Upper lobe of left lung (tissue), 6 donors: ENCODE results near the gene FKTN. TPM values are rescaled to one million over a fixed set of nuclear protein-coding genes. Genes with fewer than 3 reads are reported as not detected.

Experiments used
- ATAC-seq, 2 donors: fragments of 200-7000 bp; cut with Tn5 transposase; one replicate each; pipeline ENCODE4 v1.9.1; 2022; ENCODE audit warnings: mild to moderate bottlenecking in 2 of 2, moderate library complexity in 2 of 2; ENCODE audit not compliant: low FRiP score in 2 of 2
- DNase-seq, 2 donors: peaks; one replicate each; pipeline ENCODE4 v3.0.0-alpha.2; 2019 to 2020
- H3K27ac ChIP-seq, 4 donors: fragments of 200-600 bp; sonication (generic); one replicate each; pipeline ENCODE4 v1.5.1; 2016 to 2019
- H3K27me3 ChIP-seq, 4 donors: fragments of 200-600 bp; sonication (generic); one replicate each; pipeline ENCODE4 v1.5.1; 2017 to 2019
- H3K36me3 ChIP-seq, 4 donors: fragments of 200-600 bp; sonication (generic); one replicate each; pipeline ENCODE4 v1.5.1; 2016 to 2019
- H3K4me1 ChIP-seq, 4 donors: fragments of 200-600 bp; sonication (generic); one replicate each; pipeline ENCODE4 v1.5.1; 2018 to 2019
- H3K4me3 ChIP-seq, 4 donors: fragments of 200-600 bp; sonication (generic); one replicate each; pipeline ENCODE4 v1.5.1; 2017 to 2019; ENCODE audit warnings: mild to moderate bottlenecking in 2 of 4, moderate library complexity in 1 of 4
- H3K9me3 ChIP-seq, 4 donors: fragments of 200-600 bp; sonication (generic); one replicate each; pipeline ENCODE4 v1.5.1; 2018 to 2019
- EP300 ChIP-seq, 4 donors: sonication (generic); formaldehyde crosslinking; IDR thresholded peaks; one replicate each; pipeline ENCODE4 v1.5.1; 2017; ENCODE audit warnings: antibody characterized with exemption in 4 of 4, control low read depth in 2 of 4
- POLR2A ChIP-seq, 4 donors: fragments of 450-650 bp; IDR thresholded peaks; one replicate each; pipeline ENCODE4 v1.5.1; 2016 to 2017; ENCODE audit warnings: antibody characterized with exemption in 4 of 4, mild to moderate bottlenecking in 2 of 4
- POLR2AphosphoS5 ChIP-seq, 2 donors: sonication (generic); formaldehyde crosslinking; IDR thresholded peaks; one replicate each; pipeline ENCODE4 v1.5.1; 2017; ENCODE audit warnings: antibody characterized with exemption in 2 of 2
- WGBS, 2 donors: methylation state at CpG; one replicate each; pipeline ENCODE4 v1.1.5; 2017 to 2018; 5-methylcytosine and 5-hydroxymethylcytosine counted together
- total RNA-seq, 6 donors: library from RNA; depleted of rRNA in 4 of 6; stranded (reverse); fragments of >200 nt in 4 of 6; gene quantifications; one replicate each; pipeline versions ENCODE4 v1.1.0 to v1.2.1, GENCODE V29; 2016 to 2021
- TF ChIP-seq, protein P1 (sequence below), 6 experiments: fragments of 450-650 bp in 4 of 6; fragments of 200-600 bp in 2 of 6; sonication (generic) in 2 of 6; IDR thresholded peaks; one replicate each; pipeline ENCODE4 v1.5.1; 2016 to 2019; ENCODE audit warnings: antibody characterized with exemption in 6 of 6
- donor health status: DM: no; HTN: no; CAD: no; lungs with moderate emphysema.
- donor health status: DM: no; HTN: yes; CAD: no; lungs with severe emphysema.

Gene FKTN
- total RNA-seq, 6 donors from 2014 or later: 3.8 to 11.5 (median 8.3) TPM

GRCh38 chr9:105686936-105687335 is 129.0 kb downstream of the FKTN start:
- no peaks in the 10 kb centered on the region for H3K4me1 ChIP-seq
- no peak for DNase-seq
- TF ChIP-seq, protein P1, sequence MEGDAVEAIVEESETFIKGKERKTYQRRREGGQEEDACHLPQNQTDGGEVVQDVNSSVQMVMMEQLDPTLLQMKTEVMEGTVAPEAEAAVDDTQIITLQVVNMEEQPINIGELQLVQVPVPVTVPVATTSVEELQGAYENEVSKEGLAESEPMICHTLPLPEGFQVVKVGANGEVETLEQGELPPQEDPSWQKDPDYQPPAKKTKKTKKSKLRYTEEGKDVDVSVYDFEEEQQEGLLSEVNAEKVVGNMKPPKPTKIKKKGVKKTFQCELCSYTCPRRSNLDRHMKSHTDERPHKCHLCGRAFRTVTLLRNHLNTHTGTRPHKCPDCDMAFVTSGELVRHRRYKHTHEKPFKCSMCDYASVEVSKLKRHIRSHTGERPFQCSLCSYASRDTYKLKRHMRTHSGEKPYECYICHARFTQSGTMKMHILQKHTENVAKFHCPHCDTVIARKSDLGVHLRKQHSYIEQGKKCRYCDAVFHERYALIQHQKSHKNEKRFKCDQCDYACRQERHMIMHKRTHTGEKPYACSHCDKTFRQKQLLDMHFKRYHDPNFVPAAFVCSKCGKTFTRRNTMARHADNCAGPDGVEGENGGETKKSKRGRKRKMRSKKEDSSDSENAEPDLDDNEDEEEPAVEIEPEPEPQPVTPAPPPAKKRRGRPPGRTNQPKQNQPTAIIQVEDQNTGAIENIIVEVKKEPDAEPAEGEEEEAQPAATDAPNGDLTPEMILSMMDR (IDR thresholded peaks at IDR 0.05): no peak
- TF ChIP-seq POLR2AphosphoS5 (IDR thresholded peaks at IDR 0.05) (no peak), EP300 (IDR thresholded peaks at IDR 0.05) (no peak), POLR2A (IDR thresholded peaks at IDR 0.05) (no peak)
- no peak for ATAC-seq
- no peak overlapping the region for H3K4me3 ChIP-seq
- H3K27ac ChIP-seq: no peak overlapping the region
- H3K9me3 ChIP-seq: no peaks in the 10 kb centered on the region
- H3K27me3 ChIP-seq: no peaks in the 10 kb centered on the region
- no peaks in the 10 kb centered on the region for H3K36me3 ChIP-seq
- WGBS, 2 donors: 91 to 93% methylated on average over 4 of the region's 4 CpGs

Other genes with a start within 250 kb of the FKTN start
- gene FSD1L, start 110.1 kb upstream of the FKTN start, total RNA-seq: 10 to 100 TPM in 1 of 6 donors, 1 to 10 TPM in 5; 4.1 to 14.7 (median 5.8) TPM
- not detected for gene TAL2, start 104.3 kb downstream of the FKTN start, total RNA-seq
- 10 to 100 TPM in 4 of 6 donors, 1 to 10 TPM in 2; 2.1 to 17.4 (median 10.9) TPM for gene TMEM38B, start 136.4 kb downstream of the FKTN start, total RNA-seq